GM18505 (cell line): Measurements from ENCODE around the gene GTF2I.
"Not testable (repeated sequence)": the region's sequence is repeated elsewhere in the genome, so short reads cannot be mapped to it uniquely, and the experiment has no call there.

Source experiments
- ATAC-seq: cut with Tn5 transposase; IDR thresholded peaks from one replicate; pipeline ENCODE4 v1.9.1; 2021; ENCODE audit not compliant: unreplicated experiment
- POLR2A ChIP-seq: IDR thresholded peaks from 4 replicates; pipeline ENCODE4 v1.6.1; 2011; ENCODE audit warnings: borderline replicate concordance; ENCODE audit not compliant: insufficient read depth, insufficient read length; ENCODE audit errors: extremely low read depth

Gene GTF2I

GRCh38 chr7:74650055-74650454 lies 7.5 kb upstream of the GTF2I start:
- peak; percentile 70 for ATAC-seq
- peak; percentile 65 for TF ChIP-seq POLR2A

GRCh38 chr7:74650493-74651132 lies 6.9 kb upstream of the GTF2I start:
- not testable (repeated sequence) for ATAC-seq

GRCh38 chr7:74651133-74651504 lies 6.4 kb upstream of the GTF2I start:
- not testable (repeated sequence) for ATAC-seq

GRCh38 chr7:74653686-74654181 lies 3.8 kb upstream of the GTF2I start:
- TF ChIP-seq POLR2A, result no peak
- no peak for ATAC-seq

- TF ChIP-seq POLR2A, result no peak
- ATAC-seq, result no peak
Measured at GRCh38 chr7:74654811-74655210, 2.7 kb upstream of the GTF2I start.

GRCh38 chr7:74655324-74655723 lies 2.2 kb upstream of the GTF2I start:
- no peak for ATAC-seq
- TF ChIP-seq POLR2A, result no peak

- no peak for ATAC-seq
- no peak for TF ChIP-seq POLR2A
Measured at GRCh38 chr7:74655768-74656440, 1.6 kb upstream of the GTF2I start.

GRCh38 chr7:74656441-74656836 lies 1.1 kb upstream of the GTF2I start:
- no peak for ATAC-seq
- TF ChIP-seq POLR2A, result no peak

- TF ChIP-seq POLR2A, result peak; percentile 83
- ATAC-seq, result peak; percentile 49
Measured at GRCh38 chr7:74656837-74657691, 454 bp upstream of the GTF2I start.

- peak; percentile 54 for ATAC-seq
- peak; percentile 13 for TF ChIP-seq POLR2A
Measured at GRCh38 chr7:74658178-74659004, 873 bp downstream of the GTF2I start.

GRCh38 chr7:74660202-74660601 lies 2.7 kb downstream of the GTF2I start:
- not testable (repeated sequence) for ATAC-seq

GRCh38 chr7:74661836-74662794 lies 4.6 kb downstream of the GTF2I start:
- ATAC-seq, result not testable (repeated sequence)
